HG02885 (cell line): Measurements from ENCODE around the gene ARL6IP5.

Source experiments
- ATAC-seq: cut with Tn5 transposase; IDR thresholded peaks from one replicate; pipeline ENCODE4 v1.9.1; 2021; ENCODE audit warnings: mild to moderate bottlenecking; ENCODE audit not compliant: unreplicated experiment, poor library complexity

ARL6IP5 gene

GRCh38 chr3:69145688-69146087 is 61.0 kb downstream of the ARL6IP5 start:
- ATAC-seq, result no peak

- no peak for ATAC-seq
These were observed 64.8 kb downstream of the ARL6IP5 start for GRCh38 chr3:69149586-69149985.
